NCI-H748 treated with DMSO at 0.1 percent for 48 hours (cell line): Measurements from ENCODE around the gene STH.

Source experiments
- DNase-seq: peaks from one replicate; lab custom pipeline; 2025; lab: John Stamatoyannopoulos, UW

The STH gene

DNA sequence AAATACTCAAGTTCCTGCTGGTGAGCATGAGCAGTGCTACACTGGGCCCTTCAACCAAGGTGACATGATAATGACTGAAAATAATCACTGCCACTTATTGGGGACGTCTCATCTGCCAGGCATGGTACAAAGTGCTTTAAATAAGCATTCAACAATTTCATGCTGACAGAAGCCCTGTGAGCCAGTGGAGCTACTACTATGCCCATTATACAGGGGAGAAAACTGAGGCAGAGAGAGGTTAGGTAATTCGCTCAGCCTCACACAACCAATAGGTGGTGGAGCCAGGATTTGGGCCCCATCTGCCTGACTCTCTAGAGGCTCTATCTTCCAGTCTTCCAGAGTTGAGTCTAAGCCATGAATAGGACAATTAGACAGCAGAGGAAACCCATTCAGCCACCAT is 30.3 kb upstream of the STH start:
- DNase-seq = no peak

DNA sequence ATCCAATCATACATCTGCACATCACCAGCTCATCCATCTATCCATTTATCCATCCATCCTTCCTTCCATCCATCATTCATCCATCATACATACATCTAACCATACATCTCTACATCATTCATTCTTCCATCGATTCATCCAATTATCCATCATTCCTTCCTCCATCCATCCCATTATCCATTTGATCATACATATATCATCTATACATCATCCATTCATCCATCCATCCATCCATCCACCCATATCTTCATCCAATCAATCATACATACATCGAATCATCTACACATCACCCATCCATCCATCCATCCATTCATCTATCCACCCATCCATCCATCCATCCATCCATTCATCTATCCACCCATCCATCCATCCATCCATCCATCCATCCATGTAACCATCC is 29.3 kb upstream of the STH start:
- DNase-seq = no peak

DNA sequence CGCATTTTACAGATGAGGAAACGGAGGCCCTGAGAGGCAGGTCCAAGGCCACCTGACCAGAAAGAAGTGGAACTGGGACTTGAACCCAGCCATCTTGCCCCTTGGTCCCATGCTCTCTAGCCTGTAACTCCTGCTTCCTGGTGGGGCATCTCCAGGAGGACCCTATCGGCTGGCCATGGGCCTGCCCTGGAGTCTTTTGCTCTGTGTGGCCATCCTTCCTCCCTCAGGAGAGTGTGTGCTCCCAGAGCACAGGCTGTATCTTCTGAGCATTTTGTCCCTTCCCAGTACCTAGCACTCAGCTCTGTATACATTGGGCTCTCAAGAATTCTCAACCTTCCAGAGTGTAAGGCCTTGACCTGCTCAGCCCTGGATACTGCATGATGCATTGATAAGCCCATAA is 28.4 kb upstream of the STH start:
- DNase-seq = no peak

DNA sequence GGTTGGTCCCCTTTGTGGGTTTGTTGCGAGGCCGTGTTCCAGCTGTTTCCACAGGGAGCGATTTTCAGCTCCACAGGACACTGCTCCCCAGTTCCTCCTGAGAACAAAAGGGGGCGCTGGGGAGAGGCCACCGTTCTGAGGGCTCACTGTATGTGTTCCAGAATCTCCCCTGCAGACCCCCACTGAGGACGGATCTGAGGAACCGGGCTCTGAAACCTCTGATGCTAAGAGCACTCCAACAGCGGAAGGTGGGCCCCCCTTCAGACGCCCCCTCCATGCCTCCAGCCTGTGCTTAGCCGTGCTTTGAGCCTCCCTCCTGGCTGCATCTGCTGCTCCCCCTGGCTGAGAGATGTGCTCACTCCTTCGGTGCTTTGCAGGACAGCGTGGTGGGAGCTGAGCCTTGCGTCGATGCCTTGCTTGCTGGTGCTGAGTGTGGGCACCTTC is 27.3 kb upstream of the STH start:
- DNase-seq = no peak

DNA sequence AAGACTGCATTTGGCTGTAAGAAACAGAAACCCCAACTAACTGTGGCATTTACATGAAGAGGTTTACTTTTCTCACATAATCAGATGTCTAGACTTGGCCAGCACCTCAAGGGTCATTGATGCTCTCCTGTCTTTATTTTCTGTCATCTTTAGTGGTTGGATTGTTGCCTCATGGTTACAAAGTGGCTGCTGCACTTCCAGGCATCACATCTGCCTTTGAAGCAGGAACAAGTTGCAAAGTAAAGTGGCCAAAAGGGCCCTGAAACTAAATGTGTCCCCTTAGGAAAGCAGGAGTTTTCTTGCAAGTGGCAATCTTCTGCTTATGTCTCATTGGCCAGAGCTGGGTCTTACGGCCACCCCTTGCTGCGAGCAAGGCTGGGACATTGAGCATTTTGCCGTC is 26.5 kb upstream of the STH start:
- no peak for DNase-seq

DNA sequence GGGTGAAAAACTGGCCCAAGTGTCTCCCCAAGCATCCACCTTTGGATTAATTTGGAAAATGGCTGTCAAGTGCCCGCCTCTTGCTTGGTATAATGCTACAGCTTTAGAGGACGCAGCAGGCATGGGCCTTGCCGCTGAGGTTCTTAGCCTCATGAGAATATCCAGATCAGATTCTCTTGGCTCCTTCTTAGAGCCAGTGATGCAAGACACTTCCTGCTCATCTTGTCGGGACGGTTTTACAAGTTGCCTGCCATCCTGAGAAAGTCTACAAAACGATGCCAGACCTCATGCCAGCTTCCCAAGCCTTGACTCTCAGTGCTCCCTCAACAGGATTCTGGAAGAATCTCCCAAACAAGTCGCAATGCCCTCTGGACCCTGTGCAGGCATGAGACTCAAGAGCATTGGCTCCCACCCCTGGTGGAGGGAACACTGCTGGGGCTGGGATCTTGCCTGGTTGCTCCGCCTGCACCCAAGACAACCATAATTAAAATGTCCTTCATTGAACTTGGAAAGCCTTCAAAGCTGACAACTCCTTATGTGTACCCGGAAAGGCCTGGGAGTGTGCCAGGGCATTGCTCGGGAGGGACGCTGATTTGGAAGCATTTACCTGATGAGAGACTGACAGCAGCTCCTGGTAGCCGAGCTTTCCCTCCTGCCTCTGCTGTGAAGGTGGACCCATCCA is 25.8 kb upstream of the STH start:
- no peak for DNase-seq

DNA sequence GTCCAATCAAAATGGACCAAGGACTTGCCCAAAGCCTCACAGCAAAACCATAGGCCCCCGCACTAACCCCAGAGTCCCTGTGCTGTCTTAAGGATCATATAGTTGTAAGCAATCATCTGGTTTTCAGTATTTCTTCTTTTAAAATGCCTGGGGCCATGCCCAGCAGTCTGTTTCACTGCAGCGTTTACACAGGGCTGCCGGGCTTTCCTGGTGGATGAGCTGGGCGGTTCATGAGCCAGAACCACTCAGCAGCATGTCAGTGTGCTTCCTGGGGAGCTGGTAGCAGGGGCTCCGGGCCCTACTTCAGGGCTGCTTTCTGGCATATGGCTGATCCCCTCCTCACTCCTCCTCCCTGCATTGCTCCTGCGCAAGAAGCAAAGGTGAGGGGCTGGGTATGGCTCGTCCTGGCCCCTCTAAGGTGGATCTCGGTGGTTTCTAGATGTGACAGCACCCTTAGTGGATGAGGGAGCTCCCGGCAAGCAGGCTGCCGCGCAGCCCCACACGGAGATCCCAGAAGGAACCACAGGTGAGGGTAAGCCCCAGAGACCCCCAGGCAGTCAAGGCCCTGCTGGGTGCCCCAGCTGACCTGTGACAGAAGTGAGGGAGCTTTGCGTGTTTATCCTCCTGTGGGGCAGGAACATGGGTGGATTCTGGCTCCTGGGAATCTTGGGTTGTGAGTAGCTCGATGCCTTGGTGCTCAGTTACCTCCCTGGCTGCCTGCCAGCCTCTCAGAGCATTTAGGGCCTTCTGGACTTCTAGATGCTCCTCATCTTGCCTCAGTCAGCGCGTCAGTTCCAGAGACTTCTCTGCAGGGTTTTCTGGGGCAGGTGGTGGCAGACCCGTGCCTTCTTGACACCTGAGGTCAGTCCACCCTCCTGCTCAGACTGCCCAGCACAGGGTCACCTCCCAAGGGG is 24.8 kb upstream of the STH start:
- no peak for DNase-seq

DNA sequence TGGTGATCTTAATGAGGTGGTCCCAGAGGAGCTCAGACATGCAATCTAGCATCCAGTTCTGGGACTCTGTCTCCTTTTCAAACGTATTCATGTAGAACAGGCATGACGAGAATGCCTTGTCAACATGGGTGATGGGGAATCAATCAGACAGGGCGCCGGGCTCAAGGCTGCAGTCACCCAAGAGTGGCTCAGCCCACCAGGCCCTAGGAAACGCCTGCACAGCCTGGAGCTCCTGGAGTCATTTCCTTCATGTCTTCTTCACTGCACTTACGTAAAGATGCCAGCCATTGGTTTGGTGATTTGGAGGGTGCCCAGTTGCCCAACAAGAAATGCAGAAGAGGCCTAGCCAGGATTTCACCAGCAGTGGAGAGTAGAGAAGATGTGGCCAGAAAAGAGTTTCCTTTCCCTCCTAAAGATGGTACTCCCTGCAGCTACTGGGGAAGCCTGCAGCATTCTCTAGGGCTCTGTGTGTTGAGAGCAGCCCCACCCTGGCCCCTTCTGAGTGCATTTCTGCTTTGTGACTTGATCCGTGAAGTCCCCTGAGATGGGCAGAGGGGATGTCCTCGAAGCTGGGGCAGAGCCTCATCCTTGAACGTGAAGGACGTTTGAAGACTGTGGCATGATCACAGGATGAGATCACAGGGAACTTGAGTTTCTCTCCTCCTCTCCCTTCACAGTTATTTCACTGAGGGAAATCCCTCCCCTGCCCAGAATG is 24.0 kb upstream of the STH start:
- no peak for DNase-seq

DNA sequence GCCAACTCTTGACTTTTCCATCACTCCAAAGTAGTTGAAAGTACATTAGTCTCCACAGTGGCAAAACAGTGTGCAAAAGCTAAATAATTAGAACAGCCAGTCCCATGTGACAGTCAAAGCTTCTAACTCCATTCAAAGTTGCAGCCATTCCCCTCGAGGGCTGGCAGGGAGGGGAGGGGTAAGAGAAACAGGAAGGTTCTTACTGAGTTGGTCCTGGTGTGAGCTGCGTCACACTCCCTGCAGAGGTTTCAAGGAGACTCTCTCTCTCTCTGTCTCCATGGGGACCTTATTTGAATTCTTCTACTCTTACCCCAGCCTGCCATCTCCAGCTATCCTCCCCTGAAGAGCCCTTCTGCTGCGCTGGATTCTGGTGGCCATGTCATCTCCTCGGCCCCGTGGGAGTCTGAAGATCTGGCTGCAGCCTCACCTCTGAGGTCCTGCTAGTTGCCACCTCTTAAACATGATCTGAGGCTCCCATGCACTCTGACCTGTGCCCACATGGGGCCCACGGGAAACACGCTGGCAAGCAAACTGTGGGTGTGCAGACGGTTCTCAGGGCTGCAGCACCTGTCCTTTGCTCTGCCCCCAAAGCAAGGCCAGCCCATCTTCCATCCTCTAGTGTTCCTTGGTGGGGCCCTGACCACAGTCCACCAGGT is 23.3 kb upstream of the STH start:
- DNase-seq = no peak

DNA sequence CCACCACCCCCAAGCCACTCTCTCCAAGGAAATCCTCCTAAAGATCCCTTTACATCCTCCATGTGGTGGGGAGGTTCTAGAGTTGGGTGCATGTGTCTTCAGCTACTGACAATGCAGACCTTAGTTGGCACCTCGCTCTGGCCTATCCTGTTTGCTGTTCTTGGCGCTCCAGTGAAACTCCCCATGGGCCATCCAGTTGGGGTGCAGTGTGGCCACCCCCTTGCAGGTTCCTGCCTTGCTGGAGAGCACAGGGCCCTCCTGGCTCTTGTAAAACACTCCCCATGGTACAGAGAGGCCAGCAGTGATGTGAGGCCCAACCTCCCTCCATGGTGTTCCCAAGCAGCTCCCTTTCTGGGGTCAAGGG is 22.7 kb upstream of the STH start:
- DNase-seq = no peak

DNA sequence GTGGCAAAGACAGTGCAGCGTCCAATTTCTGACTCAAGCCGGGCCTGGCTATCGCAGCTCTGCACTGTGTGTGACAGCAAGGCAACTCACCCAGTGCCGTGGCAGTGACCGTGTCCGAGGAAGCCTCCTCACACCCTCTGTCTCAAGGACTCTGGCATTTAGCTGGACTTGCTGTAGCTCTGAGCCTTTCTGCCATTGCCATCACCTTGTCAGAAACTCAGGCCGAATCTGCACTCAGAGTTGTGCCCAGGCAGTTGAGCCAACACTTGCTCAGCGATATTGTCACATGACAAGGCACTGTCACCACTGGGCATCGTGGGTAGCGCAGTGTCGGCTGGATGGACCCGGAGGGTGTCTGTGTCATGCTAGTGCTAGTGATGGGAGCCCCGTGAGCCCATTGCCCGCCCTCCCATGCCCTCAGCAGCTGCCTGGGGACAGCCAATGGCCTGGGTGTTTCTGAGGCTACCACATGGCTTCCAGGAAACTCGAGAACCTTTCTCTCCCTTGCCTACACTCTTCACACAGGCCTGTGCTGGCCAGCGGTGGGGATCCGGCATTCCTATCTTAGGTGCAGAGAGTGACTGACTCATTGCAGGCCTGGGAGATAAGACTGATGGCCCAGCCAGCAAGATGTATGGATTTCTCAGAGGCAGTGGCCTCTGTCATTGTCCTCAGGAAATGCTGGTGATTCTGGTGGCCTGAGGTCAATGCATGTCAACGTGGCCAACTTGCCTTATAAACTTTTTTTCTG is 22.1 kb upstream of the STH start:
- DNase-seq = no peak

DNA sequence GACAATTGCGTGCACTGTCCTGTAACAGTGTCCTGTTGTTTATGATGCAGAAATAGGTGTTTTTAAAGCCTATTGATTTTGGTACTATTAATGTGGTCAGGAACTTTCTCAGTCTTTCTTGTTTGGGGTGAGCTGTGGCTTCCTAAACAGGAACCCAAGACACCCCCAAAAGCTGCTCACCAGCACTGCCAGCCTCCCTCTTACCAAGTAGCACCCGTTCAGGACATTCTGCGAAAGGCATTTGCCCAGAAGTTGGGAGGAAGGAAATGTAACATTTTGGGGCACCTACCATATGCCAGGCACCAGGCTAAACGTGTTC is 21.6 kb upstream of the STH start:
- no peak for DNase-seq

DNA sequence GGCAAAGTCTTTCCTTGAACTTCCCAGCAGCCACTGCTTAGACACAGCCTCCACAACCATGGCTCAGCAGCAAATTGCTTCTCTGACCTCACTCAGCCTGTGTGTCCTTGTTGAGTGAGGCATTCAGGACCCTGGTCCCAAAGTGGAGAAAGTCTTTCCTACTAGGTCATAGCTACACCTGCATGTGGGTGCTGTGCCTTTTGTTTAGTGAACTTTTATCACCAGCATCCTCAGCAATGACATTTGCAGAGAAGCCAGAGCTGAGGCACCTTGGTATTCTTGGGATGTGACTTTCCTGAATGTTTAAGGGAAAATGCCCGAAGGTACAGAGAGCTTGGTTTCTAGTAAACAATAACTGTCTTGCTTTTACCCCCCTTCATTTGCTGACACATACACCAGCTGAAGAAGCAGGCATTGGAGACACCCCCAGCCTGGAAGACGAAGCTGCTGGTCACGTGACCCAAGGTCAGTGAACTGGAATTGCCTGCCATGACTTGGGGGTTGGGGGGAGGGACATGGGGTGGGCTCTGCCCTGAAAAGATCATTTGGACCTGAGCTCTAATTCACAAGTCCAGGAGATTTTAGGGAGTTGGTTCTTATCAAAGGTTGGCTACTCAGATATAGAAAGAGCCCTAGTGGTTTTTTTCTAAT is 20.9 kb upstream of the STH start:
- DNase-seq = no peak

DNA sequence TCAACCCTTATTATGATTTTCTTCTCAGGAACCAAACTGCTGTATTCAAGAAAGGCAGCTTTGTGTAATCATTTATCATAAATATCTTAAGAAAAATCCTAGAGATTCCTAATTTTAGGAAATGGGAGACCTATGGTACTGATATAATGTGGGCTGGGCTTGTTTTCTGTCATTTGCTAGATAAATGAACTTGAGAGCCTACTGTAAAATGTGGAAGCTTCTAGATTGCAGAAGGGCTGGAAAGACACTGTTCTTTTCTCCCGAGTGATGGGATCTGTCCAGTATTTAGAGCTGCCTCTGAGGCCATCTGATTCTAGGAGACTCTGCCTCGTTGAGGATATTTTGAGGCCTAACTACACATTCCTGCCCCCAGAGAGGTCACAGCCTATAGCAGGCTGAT is 19.9 kb upstream of the STH start:
- no peak for DNase-seq

DNA sequence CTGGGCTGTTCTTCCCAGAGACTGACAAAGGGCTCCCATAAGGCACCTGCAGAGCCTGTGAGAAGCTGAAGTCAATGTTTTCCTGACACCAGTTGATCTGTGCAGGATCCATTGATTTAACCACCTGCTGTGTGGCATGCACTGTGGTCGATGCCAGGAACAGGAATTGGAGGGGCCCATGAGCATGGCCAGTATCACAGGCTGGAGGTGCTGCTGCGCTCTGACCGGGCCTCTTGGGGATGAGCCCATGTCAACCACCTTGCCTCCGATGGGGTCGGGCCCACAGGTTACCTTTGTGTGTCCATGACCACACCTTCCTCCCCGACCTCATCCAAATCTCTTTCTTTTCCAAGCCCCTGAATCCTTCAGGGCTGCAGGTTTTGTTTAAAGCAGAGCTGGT is 18.2 kb upstream of the STH start:
- no peak for DNase-seq

DNA sequence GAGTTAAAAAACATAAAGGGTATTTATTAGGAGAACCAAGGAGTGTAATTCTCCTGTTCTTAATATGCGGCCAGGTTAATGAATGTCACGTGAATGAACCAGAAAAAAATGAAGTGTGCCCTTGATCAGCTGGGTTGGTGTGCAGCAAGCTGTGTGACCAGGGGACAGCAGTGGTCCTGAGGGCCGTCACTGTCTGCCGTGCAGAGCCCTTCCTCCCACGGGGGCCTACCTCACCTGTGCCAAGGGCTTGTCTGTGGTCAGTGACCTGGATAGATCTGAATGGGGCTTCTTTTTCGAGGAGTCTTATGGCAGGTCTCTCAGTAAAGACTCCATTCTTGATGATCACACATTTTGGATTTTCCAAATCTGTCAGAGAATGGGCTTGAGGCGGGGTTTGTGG is 17.7 kb upstream of the STH start:
- no peak for DNase-seq

DNA sequence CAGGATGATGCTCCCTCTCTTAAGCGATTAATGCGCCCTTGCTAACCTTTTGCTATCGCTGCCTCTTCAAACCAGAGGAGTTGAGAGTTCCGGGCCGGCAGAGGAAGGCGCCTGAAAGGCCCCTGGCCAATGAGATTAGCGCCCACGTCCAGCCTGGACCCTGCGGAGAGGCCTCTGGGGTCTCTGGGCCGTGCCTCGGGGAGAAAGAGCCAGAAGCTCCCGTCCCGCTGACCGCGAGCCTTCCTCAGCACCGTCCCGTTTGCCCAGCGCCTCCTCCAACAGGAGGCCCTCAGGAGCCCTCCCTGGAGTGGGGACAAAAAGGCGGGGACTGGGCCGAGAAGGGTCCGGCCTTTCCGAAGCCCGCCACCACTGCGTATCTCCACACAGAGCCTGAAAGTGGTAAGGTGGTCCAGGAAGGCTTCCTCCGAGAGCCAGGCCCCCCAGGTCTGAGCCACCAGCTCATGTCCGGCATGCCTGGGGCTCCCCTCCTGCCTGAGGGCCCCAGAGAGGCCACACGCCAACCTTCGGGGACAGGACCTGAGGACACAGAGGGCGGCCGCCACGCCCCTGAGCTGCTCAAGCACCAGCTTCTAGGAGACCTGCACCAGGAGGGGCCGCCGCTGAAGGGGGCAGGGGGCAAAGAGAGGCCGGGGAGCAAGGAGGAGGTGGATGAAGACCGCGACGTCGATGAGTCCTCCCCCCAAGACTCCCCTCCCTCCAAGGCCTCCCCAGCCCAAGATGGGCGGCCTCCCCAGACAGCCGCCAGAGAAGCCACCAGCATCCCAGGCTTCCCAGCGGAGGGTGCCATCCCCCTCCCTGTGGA is 16.0 kb upstream of the STH start:
- no peak for DNase-seq

DNA sequence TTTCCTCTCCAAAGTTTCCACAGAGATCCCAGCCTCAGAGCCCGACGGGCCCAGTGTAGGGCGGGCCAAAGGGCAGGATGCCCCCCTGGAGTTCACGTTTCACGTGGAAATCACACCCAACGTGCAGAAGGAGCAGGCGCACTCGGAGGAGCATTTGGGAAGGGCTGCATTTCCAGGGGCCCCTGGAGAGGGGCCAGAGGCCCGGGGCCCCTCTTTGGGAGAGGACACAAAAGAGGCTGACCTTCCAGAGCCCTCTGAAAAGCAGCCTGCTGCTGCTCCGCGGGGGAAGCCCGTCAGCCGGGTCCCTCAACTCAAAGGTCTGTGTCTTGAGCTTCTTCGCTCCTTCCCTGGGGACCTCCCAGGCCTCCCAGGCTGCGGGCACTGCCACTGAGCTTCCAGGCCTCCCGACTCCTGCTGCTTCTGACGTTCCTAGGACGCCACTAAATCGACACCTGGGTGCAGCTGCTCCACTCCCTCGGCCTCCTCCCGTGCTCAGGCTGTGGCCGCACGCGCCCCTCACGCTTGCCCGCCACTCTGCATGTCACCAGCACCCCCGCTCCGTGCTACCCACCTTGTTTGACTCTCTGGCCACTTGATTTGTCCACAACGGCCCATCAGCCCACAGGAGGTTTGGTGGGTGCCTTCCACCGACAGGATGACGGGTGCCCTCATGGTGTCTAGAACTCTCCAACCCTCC is 15.3 kb upstream of the STH start:
- no peak for DNase-seq

DNA sequence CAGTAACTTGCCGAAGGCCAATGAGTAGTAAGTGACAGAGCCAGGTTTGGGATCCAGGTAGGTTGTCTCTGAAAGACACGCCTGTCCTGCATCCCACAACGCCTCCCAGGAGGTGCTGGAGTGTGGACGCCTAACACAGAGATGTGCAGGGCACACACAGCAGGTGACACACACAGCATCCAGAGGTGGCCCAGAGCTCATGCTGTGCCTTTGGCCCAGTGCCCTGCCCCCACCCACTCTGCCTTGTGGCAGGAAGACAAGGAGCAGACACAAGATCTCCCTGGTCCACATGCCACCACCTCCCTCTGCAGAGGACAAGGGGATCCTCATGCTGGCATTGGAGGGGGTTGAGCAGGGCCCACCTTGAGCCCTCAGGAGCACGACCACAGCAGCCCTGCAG is 14.7 kb upstream of the STH start:
- no peak for DNase-seq

DNA sequence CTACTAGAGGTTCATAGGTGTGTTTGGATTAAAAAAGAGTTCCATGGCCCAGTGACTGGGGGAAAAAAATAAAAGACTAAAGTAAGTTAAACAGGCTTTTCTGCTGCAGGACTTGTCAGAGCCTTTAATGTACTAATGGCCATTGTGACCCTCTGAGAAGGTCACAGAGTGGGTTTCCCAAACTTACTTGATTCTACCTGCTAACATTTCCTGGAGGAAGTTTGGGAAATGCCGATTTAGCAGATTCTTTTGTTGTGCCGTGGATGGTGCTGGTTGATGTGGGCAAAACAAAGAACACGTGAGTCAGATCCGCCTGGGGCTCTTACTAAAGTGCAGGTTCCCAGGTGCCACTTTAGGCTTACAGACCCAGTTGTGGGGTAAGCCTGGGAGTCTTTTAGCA is 13.6 kb upstream of the STH start:
- DNase-seq = no peak
